WTC11 (cell line): ENCODE results near the gene IFI27L2. TPM values are rescaled to one million over a fixed set of nuclear protein-coding genes. Genes with fewer than 3 reads are reported as not detected.

ENCODE experiments used
- ATAC-seq: fragments of 200-7000 bp; cut with Tn5 transposase; 2 replicates; pipeline ENCODE4 v1.10.0; 2021; ENCODE audit warnings: mild to moderate bottlenecking, moderate library complexity
- CTCF ChIA-PET: fragments of 300-600 bp; sonication (Branson Sonifier 250); formaldehyde crosslinking; loops from one replicate; lab custom pipeline; 2021; ENCODE audit warnings: antibody characterized with exemption; lab: Charles Lee
- POLR2A ChIA-PET: fragments of 350-600 bp; sonication (Branson Sonifier 250); formaldehyde crosslinking; loops from one replicate; lab custom pipeline; 2021; ENCODE audit warnings: antibody characterized with exemption; lab: Charles Lee
- DNase-seq: peaks from one replicate; pipeline ENCODE4 v3.0.0; 2021; ENCODE audit warnings: low spot score
- H3K27ac Mint-ChIP-seq: 2 replicates; pipeline ENCODE4 v1.8.0; 2021; ENCODE audit warnings: mixed read lengths
- H3K27me3 Mint-ChIP-seq: 2 replicates; pipeline ENCODE4 v1.8.0; 2021; ENCODE audit warnings: low read depth, mild to moderate bottlenecking, moderate library complexity, mixed read lengths
- H3K36me3 Mint-ChIP-seq: 2 replicates; pipeline ENCODE4 v1.8.0; 2021; ENCODE audit warnings: mixed read lengths
- H3K4me1 Mint-ChIP-seq: 2 replicates; pipeline ENCODE4 v1.8.0; 2022; ENCODE audit warnings: mixed read lengths
- H3K4me3 Mint-ChIP-seq: 2 replicates; pipeline ENCODE4 v1.8.0; 2021; ENCODE audit warnings: mild to moderate bottlenecking, moderate library complexity, mixed read lengths
- H3K9me3 Mint-ChIP-seq: 2 replicates; pipeline ENCODE4 v1.8.0; 2021; ENCODE audit warnings: mixed read lengths
- ATF1 ChIP-seq: sonication (generic); formaldehyde crosslinking; IDR thresholded peaks from 2 replicates; pipeline ENCODE4 v1.8.1; 2023; ENCODE audit warnings: mild to moderate bottlenecking, moderate library complexity, missing genetic modification reagents
- ESRRA ChIP-seq: sonication (generic); formaldehyde crosslinking; IDR thresholded peaks from 2 replicates; pipeline ENCODE4 v1.8.1; 2022; ENCODE audit warnings: mild to moderate bottlenecking, missing genetic modification reagents, borderline replicate concordance
- FOXJ3 ChIP-seq: sonication (generic); formaldehyde crosslinking; IDR thresholded peaks from 2 replicates; pipeline ENCODE4 v1.9.0; 2021; ENCODE audit warnings: missing genetic modification reagents, mild to moderate bottlenecking, borderline replicate concordance
- GABPB1 ChIP-seq: sonication (generic); formaldehyde crosslinking; IDR thresholded peaks from 2 replicates; pipeline ENCODE4 v1.8.1; 2023; ENCODE audit warnings: mild to moderate bottlenecking, missing genetic modification reagents
- JAZF1 ChIP-seq: fragments of 250-450 bp; sonication (Bioruptor Pico); IDR thresholded peaks from 2 replicates; pipeline ENCODE4 v1.9.0; 2021; ENCODE audit warnings: moderate library complexity, mild to moderate bottlenecking, inconsistent platforms
- MXD4 ChIP-seq: fragments of 250-450 bp; sonication (Bioruptor Pico); IDR thresholded peaks from 2 replicates; pipeline ENCODE4 v1.8.0; 2021; ENCODE audit warnings: mild to moderate bottlenecking, moderate library complexity, borderline replicate concordance
- MYBL2 ChIP-seq: sonication (generic); formaldehyde crosslinking; IDR thresholded peaks from 2 replicates; pipeline ENCODE4 v1.8.1; 2023; ENCODE audit warnings: mild to moderate bottlenecking, moderate library complexity, missing genetic modification reagents
- NFYB ChIP-seq: sonication (generic); formaldehyde crosslinking; conservative IDR thresholded peaks from 2 replicates; pipeline ENCODE4 v1.8.0; 2022; ENCODE audit warnings: low read depth, missing genetic modification reagents
- NR1H2 ChIP-seq: sonication (generic); formaldehyde crosslinking; IDR thresholded peaks from 2 replicates; pipeline ENCODE4 v1.9.0; 2021; ENCODE audit warnings: mild to moderate bottlenecking, moderate library complexity, missing genetic modification reagents
- SOX15 ChIP-seq: fragments of 250-450 bp; sonication (Bioruptor Pico); IDR thresholded peaks from 2 replicates; pipeline ENCODE4 v1.9.0; 2021; ENCODE audit warnings: mild to moderate bottlenecking
- SP1 ChIP-seq: sonication (generic); formaldehyde crosslinking; conservative IDR thresholded peaks from 2 replicates; pipeline ENCODE4 v1.8.1; 2022; ENCODE audit warnings: missing genetic modification reagents
- TCF7 ChIP-seq: sonication (generic); formaldehyde crosslinking; IDR thresholded peaks from 2 replicates; pipeline ENCODE4 v1.8.0; 2022; ENCODE audit warnings: mild to moderate bottlenecking, low read depth, missing genetic modification reagents, moderate library complexity
- TP53 ChIP-seq: sonication (generic); formaldehyde crosslinking; IDR thresholded peaks from 2 replicates; pipeline ENCODE4 v1.8.1; 2023; ENCODE audit warnings: mild to moderate bottlenecking, missing genetic modification reagents
- USF2 ChIP-seq: sonication (generic); formaldehyde crosslinking; IDR thresholded peaks from 2 replicates; pipeline ENCODE4 v1.8.1; 2023; ENCODE audit warnings: mild to moderate bottlenecking, missing genetic modification reagents, moderate library complexity
- ZNF281 ChIP-seq: sonication (generic); formaldehyde crosslinking; IDR thresholded peaks from 2 replicates; pipeline ENCODE4 v1.8.0; 2023; ENCODE audit warnings: mild to moderate bottlenecking, missing genetic modification reagents
- ZNF396 ChIP-seq: fragments of 250-450 bp; sonication (Bioruptor Pico); IDR thresholded peaks from 2 replicates; pipeline ENCODE4 v1.8.0; 2021; ENCODE audit warnings: mild to moderate bottlenecking, moderate library complexity, borderline replicate concordance
- ZNF512 ChIP-seq: sonication (generic); formaldehyde crosslinking; IDR thresholded peaks from 2 replicates; pipeline ENCODE4 v1.8.1; 2022; ENCODE audit warnings: missing genetic modification reagents, borderline replicate concordance
- ZNF671 ChIP-seq: fragments of 250-450 bp; sonication (Bioruptor Pico); IDR thresholded peaks from 2 replicates; pipeline ENCODE4 v1.8.0; 2021; ENCODE audit warnings: mild to moderate bottlenecking
- total RNA-seq: library from RNA; stranded (reverse); gene quantifications from 3 replicates; pipeline ENCODE4 v1.2.3, GENCODE V29; 2021
- TF ChIP-seq, protein P1 (sequence below): fragments of 250-450 bp; sonication (Bioruptor Pico); IDR thresholded peaks from 2 replicates; pipeline ENCODE4 v1.9.0; 2021; ENCODE audit warnings: moderate library complexity, mild to moderate bottlenecking, inconsistent platforms, borderline replicate concordance
- TF ChIP-seq, protein P2 (sequence below): sonication (generic); formaldehyde crosslinking; IDR thresholded peaks from 2 replicates; pipeline ENCODE4 v1.8.1; 2023; ENCODE audit warnings: mild to moderate bottlenecking, missing genetic modification reagents, moderate library complexity
- TF ChIP-seq, protein P3 (sequence below): sonication (generic); formaldehyde crosslinking; IDR thresholded peaks from 2 replicates; pipeline ENCODE4 v1.8.0; 2022; ENCODE audit warnings: mild to moderate bottlenecking, missing genetic modification reagents
- TF ChIP-seq, protein P4 (sequence below): fragments of 250-450 bp; sonication (Bioruptor Pico); IDR thresholded peaks from 2 replicates; pipeline ENCODE4 v1.8.0; 2021; ENCODE audit warnings: mild to moderate bottlenecking
- TF ChIP-seq, protein P5 (sequence below): sonication (generic); formaldehyde crosslinking; IDR thresholded peaks from 2 replicates; pipeline ENCODE4 v1.8.1; 2023; ENCODE audit warnings: mild to moderate bottlenecking, missing genetic modification reagents

IFI27L2 gene
- total RNA-seq, 1 experiment from 2014 or later, result 22.1 TPM

DNA sequence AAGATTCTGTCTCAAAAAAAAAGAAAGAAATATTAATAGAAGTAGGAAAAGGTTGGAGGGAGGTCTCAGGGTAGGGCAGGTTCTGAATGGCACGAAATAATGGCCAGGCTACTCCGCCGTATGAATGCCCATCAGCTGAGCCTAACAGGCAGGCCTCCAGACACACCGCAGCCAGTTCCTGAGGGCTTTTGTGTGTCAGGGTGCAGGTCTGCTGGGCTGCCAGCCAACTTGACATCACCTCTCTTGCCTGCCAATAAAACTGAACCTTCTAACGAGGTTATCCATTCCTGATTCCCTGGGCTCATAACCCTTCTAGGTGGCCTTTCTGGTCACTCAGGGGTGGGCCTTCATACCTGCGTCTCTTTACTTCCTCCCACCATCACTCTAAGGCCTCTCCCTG is 15.9 kb downstream of the IFI27L2 start (continued):
- no peak for TF ChIP-seq ZNF671 (CRISPR knock-in tag)
- TF ChIP-seq, protein P1, sequence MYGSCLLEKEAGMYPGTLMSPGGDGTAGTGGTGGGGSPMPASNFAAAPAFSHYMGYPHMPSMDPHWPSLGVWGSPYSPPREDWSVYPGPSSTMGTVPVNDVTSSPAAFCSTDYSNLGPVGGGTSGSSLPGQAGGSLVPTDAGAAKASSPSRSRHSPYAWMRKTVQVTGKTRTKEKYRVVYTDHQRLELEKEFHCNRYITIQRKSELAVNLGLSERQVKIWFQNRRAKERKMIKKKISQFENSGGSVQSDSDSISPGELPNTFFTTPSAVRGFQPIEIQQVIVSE, result no peak
- TF ChIP-seq NFYB (CRISPR knock-in tag), result no peak

DNA sequence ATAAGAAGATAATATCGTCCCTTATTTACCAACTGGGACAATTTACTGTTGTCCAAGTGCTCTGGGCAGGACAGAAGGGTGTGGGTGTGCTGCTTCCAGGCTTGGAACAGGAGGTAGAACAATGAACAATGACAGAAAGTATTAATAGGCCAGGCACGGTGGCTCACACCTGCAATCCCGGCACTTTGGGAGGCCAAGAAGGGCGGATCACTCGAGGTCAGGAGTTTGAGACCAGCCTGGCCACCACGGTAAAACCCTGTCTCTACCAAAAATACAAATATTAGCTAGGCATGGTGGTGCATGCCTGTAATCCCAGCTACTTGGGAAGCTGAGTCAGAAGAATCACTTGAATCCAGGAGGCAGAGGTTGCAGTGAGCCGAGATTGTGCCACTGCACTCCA is 16.3 kb downstream of the IFI27L2 start:
- ChIA-PET POLR2A (no interaction called here), CTCF (interaction anchor here (2.6 kb wide), 1 partner anchor 16 kb away, joined by 9 read pairs; the partner anchor contains the start of gene IFI27L2)
- ATAC-seq (no peak), DNase-seq (no peak)
- H3K4me3 Mint-ChIP-seq, result no peak overlapping the region
- no peaks in the 10 kb centered on the region for H3K36me3 Mint-ChIP-seq
- H3K27ac Mint-ChIP-seq, result no peak overlapping the region
- no peaks in the 10 kb centered on the region for H3K9me3 Mint-ChIP-seq
- TF ChIP-seq, protein P2, sequence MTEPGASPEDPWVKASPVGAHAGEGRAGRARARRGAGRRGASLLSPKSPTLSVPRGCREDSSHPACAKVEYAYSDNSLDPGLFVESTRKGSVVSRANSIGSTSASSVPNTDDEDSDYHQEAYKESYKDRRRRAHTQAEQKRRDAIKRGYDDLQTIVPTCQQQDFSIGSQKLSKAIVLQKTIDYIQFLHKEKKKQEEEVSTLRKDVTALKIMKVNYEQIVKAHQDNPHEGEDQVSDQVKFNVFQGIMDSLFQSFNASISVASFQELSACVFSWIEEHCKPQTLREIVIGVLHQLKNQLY, result no peak
- TF ChIP-seq, protein P3, sequence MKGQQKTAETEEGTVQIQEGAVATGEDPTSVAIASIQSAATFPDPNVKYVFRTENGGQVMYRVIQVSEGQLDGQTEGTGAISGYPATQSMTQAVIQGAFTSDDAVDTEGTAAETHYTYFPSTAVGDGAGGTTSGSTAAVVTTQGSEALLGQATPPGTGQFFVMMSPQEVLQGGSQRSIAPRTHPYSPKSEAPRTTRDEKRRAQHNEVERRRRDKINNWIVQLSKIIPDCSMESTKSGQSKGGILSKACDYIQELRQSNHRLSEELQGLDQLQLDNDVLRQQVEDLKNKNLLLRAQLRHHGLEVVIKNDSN (CRISPR knock-in tag), result no peak
- TF ChIP-seq, protein P4, sequence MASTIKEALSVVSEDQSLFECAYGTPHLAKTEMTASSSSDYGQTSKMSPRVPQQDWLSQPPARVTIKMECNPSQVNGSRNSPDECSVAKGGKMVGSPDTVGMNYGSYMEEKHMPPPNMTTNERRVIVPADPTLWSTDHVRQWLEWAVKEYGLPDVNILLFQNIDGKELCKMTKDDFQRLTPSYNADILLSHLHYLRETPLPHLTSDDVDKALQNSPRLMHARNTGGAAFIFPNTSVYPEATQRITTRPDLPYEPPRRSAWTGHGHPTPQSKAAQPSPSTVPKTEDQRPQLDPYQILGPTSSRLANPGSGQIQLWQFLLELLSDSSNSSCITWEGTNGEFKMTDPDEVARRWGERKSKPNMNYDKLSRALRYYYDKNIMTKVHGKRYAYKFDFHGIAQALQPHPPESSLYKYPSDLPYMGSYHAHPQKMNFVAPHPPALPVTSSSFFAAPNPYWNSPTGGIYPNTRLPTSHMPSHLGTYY, result no peak
- TF ChIP-seq FOXJ3 (CRISPR knock-in tag), result no peak
- no peak for TF ChIP-seq MYBL2 (CRISPR knock-in tag)
- peaks cover 14% of the 10 kb centered on the region; the same call in 1 of the 2 replicates for H3K4me1 Mint-ChIP-seq
- peaks cover 2% of the 10 kb centered on the region; the same call in 1 of the 2 replicates for H3K27me3 Mint-ChIP-seq

GRCh38 chr14:94112513-94113063 is 16.8 kb downstream of the IFI27L2 start:
- no peaks in the 10 kb centered on the region for H3K9me3 Mint-ChIP-seq
- no peak for DNase-seq
- no peak for ATAC-seq
- no peaks in the 10 kb centered on the region for H3K36me3 Mint-ChIP-seq
- peaks cover 14% of the 10 kb centered on the region; the same call in 1 of the 2 replicates for H3K4me1 Mint-ChIP-seq
- peaks cover 2% of the 10 kb centered on the region; the same call in 1 of the 2 replicates for H3K27me3 Mint-ChIP-seq
- ChIA-PET POLR2A (no interaction called here), CTCF (no interaction called here)
- no peak overlapping the region for H3K27ac Mint-ChIP-seq
- no peak overlapping the region for H3K4me3 Mint-ChIP-seq
- TF ChIP-seq MXD4, result no peak
- no peak for TF ChIP-seq TCF7 (CRISPR knock-in tag)
- TF ChIP-seq NR1H2 (CRISPR knock-in tag), result no peak
- TF ChIP-seq JAZF1 (CRISPR knock-in tag), result no peak
- no peak for TF ChIP-seq USF2 (CRISPR knock-in tag)
- TF ChIP-seq ZNF512, result no peak
- TF ChIP-seq ESRRA (CRISPR knock-in tag), result no peak
- TF ChIP-seq ZNF281 (CRISPR knock-in tag), result no peak
- no peak for TF ChIP-seq GABPB1 (CRISPR knock-in tag)
- no peak for TF ChIP-seq SOX15 (CRISPR knock-in tag)
- TF ChIP-seq ZNF396, result no peak
- no peak for TF ChIP-seq TP53 (CRISPR knock-in tag)
- no peak for TF ChIP-seq ATF1
- TF ChIP-seq, protein P5, sequence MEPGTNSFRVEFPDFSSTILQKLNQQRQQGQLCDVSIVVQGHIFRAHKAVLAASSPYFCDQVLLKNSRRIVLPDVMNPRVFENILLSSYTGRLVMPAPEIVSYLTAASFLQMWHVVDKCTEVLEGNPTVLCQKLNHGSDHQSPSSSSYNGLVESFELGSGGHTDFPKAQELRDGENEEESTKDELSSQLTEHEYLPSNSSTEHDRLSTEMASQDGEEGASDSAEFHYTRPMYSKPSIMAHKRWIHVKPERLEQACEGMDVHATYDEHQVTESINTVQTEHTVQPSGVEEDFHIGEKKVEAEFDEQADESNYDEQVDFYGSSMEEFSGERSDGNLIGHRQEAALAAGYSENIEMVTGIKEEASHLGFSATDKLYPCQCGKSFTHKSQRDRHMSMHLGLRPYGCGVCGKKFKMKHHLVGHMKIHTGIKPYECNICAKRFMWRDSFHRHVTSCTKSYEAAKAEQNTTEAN (CRISPR knock-in tag), result no peak
- no peak for TF ChIP-seq SP1 (CRISPR knock-in tag)
